Panc1 (cell line): Measurements from ENCODE around the gene CDH23. TPM values are rescaled to one million over a fixed set of nuclear protein-coding genes. Genes with fewer than 3 reads are reported as not detected.

Source experiments
- ATAC-seq: fragments of 200-7000 bp; cut with Tn5 transposase; 2 replicates; pipeline ENCODE4 v1.9.1; 2020; ENCODE audit warnings: mild to moderate bottlenecking, moderate library complexity
- BruUV-seq: library from RNA; stranded (reverse); fragments of 400-500 nt; replicated peaks from 2 replicates; lab custom pipeline; 2021; lab: Mats Ljungman, UMichigan
- CTCF ChIA-PET: fragments of 300-600 bp; sonication (Branson Sonifier 250); formaldehyde crosslinking; loops from one replicate; lab custom pipeline; 2022; ENCODE audit warnings: antibody characterized with exemption; lab: Charles Lee
- POLR2A ChIA-PET: fragments of 300-600 bp; sonication (Branson Sonifier 250); formaldehyde crosslinking; loops from one replicate; lab custom pipeline; 2022; ENCODE audit warnings: antibody characterized with exemption; lab: Charles Lee
- DNase-seq: peaks from one replicate; pipeline ENCODE4 v3.0.0-alpha.2; 2010; ENCODE audit warnings: low read depth, low spot score
- H3K27ac ChIP-seq: 2 replicates; pipeline ENCODE4 v1.5.1; 2011; ENCODE audit warnings: mild to moderate bottlenecking, low read length, inconsistent platforms
- H3K27me3 ChIP-seq: fragments of 200-500 bp; sonication (Bioruptor generic); 2 replicates; pipeline ENCODE4 v1.6.0; 2014; ENCODE audit warnings: low read length, inconsistent platforms; ENCODE audit not compliant: control insufficient read depth, insufficient read depth
- H3K36me3 ChIP-seq: fragments of 200-500 bp; sonication (Bioruptor generic); 2 replicates; pipeline ENCODE4 v1.5.1; 2014; ENCODE audit warnings: inconsistent platforms, mild to moderate bottlenecking, low read length, moderate library complexity; ENCODE audit not compliant: control insufficient read depth, insufficient read depth
- H3K4me1 ChIP-seq: 2 replicates; pipeline ENCODE4 v1.5.1; 2011; ENCODE audit warnings: inconsistent platforms, mild to moderate bottlenecking, low read length, moderate library complexity; ENCODE audit not compliant: control insufficient read depth, insufficient read depth
- H3K4me3 ChIP-seq, 2 experiments: 2 replicates each; pipeline ENCODE4 v1.5.1; 2011 to 2012; ENCODE audit warnings: low read depth in 2 of 2, low read length in 2 of 2, mild to moderate bottlenecking in 2 of 2, inconsistent platforms in 1 of 2, moderate library complexity in 1 of 2
- H3K9me3 ChIP-seq: fragments of 200-500 bp; sonication (Bioruptor generic); 2 replicates; pipeline ENCODE4 v1.5.1; 2014; ENCODE audit warnings: low read depth, mild to moderate bottlenecking, inconsistent platforms, low read length, moderate library complexity; ENCODE audit not compliant: control insufficient read depth, insufficient read depth
- POLR2AphosphoS5 ChIP-seq: IDR thresholded peaks from 2 replicates; pipeline ENCODE4 v1.6.1; 2012; ENCODE audit warnings: mild to moderate bottlenecking, low read depth, low read length, moderate library complexity
- SIN3A ChIP-seq: IDR thresholded peaks from 2 replicates; pipeline ENCODE4 v1.6.1; 2012; ENCODE audit warnings: low read depth, mild to moderate bottlenecking, low read length, moderate library complexity, borderline replicate concordance; ENCODE audit not compliant: insufficient read depth
- TCF7L2 ChIP-seq: IDR thresholded peaks from 2 replicates; pipeline ENCODE4 v1.6.1; 2011; ENCODE audit warnings: mild to moderate bottlenecking, low read depth, low read length, inconsistent platforms
- in situ Hi-C: cut with HindIII; loops from 2 replicates; pipeline ENCODE4 v1.10.0; 2016; ENCODE audit warnings: low sequenced_read_pairs, low pct_unique_long_range_greater_than_20kb
- intact Hi-C: fragments of 100-400 bp; cut with micrococcal nuclease; formaldehyde crosslinking; loops from one replicate; pipeline ENCODE4 v1.10.0; 2022; ENCODE audit not compliant: unreplicated experiment
- total RNA-seq: library from RNA; stranded (reverse); gene quantifications from one replicate; pipeline ENCODE4 v1.2.1, GENCODE V29; 2021; ENCODE audit not compliant: unreplicated experiment
- TF ChIP-seq, protein P1 (sequence below), 2 experiments: IDR thresholded peaks; 2 replicates each; pipeline ENCODE4 v1.6.1; 2011 to 2012; ENCODE audit warnings: low read depth in 2 of 2, control low read depth in 1 of 2, low read length in 1 of 2, mild to moderate bottlenecking in 1 of 2, moderate library complexity in 1 of 2; ENCODE audit not compliant: insufficient read depth in 1 of 2
- TF ChIP-seq, protein P2 (sequence below): fragments of 450-650 bp; IDR thresholded peaks from 2 replicates; pipeline ENCODE4 v1.5.1; 2017; ENCODE audit warnings: mild to moderate bottlenecking

The CDH23 gene
- total RNA-seq, 1 experiment from 2014 or later = 2.7 TPM

DNA sequence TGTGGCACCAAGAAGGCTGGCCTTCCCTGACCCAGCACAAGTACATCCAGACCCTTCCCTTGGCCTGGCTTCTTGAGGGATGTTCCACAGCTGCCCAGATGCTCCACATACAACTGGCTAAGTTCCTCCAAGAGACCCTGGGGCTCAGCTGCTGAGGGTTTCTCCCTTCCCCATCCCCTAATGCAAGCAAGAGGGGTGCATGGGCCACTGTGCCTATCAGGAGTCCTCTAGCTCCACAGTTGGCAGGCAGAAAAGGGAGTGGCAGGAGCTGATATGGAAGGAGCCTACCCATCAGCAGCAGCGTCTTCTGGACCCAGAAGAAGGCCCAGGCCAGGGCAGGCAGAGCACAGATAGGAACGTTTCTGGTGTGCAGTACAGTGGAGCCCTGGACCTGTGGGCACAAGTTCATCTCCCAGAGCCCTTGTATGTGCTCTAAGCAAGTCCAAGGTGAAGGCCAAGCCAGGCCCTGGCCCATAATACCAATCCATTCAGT lies 350.4 kb downstream of the CDH23 start:
- Histone ChIP-seq H3K36me3 (no peaks in the 10 kb centered on the region), H3K27ac (no peak overlapping the region), H3K27me3 (no peaks in the 10 kb centered on the region), H3K9me3 (no peaks in the 10 kb centered on the region), H3K4me3 (no peak overlapping the region), H3K4me1 (no peaks in the 10 kb centered on the region)
- intact Hi-C loops (no loop called here), in situ Hi-C loops (no loop called here)
- ATAC-seq = no peak
- ChIA-PET CTCF (no interaction called here), POLR2A (no interaction called here)
- TF ChIP-seq, protein P1, sequence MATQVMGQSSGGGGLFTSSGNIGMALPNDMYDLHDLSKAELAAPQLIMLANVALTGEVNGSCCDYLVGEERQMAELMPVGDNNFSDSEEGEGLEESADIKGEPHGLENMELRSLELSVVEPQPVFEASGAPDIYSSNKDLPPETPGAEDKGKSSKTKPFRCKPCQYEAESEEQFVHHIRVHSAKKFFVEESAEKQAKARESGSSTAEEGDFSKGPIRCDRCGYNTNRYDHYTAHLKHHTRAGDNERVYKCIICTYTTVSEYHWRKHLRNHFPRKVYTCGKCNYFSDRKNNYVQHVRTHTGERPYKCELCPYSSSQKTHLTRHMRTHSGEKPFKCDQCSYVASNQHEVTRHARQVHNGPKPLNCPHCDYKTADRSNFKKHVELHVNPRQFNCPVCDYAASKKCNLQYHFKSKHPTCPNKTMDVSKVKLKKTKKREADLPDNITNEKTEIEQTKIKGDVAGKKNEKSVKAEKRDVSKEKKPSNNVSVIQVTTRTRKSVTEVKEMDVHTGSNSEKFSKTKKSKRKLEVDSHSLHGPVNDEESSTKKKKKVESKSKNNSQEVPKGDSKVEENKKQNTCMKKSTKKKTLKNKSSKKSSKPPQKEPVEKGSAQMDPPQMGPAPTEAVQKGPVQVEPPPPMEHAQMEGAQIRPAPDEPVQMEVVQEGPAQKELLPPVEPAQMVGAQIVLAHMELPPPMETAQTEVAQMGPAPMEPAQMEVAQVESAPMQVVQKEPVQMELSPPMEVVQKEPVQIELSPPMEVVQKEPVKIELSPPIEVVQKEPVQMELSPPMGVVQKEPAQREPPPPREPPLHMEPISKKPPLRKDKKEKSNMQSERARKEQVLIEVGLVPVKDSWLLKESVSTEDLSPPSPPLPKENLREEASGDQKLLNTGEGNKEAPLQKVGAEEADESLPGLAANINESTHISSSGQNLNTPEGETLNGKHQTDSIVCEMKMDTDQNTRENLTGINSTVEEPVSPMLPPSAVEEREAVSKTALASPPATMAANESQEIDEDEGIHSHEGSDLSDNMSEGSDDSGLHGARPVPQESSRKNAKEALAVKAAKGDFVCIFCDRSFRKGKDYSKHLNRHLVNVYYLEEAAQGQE (IDR thresholded peaks at IDR 0.05; ENCODE audit: insufficient read depth in 1 of 2, low read depth in 2 of 2, low read length in 1 of 2) = no peak
- TF ChIP-seq SIN3A (no peak), TCF7L2 (no peak)
- no TSS peak for BruUV-seq
- no peak for DNase-seq

DNA sequence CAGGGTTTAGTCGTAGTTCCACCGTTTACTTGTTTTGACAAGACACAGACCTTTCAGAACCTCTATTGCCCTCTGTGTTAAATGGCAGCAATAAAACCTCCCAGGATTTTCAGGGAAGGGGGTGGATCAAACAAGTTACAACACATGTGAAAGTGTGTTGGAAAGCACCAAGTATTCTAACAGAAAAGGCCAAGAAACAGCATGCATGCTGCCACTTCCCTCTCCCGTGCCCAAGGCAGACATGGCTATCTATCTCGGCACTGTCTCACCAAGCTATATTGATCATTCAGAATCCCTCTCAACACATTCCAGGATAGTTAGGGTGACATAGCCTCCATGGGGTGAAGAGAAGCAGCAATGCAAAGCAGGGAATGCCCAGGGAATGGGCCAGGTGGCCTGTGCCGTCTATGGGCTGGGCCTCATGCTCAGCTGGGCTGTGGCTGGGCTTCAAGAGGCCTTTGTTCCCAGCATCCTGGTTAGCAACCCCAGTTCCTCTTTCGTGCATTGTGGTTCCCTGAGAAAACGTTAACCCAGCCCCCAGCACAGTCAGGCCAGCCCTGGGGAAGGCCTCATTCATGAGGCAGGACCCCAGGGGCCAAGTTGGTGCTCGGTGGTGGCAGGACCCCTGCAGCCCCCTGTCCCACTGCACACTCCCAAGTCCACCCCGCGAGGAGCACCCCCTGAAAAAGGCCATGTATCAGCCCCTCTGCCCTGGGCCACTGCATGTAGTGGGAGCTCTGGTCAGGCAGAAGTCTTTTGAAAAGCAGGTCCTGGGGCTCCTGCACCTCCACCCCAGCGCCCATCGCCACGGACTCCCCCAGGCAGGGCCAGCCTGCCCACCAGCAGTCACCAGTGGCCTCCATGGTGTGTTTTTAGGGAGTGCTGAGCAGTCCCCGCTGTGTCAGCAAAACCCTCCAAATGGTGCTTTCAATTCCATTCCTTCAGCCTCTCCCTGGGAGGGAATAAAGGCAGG lies 351.1 kb downstream of the CDH23 start:
- ChIA-PET POLR2A (no interaction called here), CTCF (no interaction called here)
- TF ChIP-seq, protein P2, sequence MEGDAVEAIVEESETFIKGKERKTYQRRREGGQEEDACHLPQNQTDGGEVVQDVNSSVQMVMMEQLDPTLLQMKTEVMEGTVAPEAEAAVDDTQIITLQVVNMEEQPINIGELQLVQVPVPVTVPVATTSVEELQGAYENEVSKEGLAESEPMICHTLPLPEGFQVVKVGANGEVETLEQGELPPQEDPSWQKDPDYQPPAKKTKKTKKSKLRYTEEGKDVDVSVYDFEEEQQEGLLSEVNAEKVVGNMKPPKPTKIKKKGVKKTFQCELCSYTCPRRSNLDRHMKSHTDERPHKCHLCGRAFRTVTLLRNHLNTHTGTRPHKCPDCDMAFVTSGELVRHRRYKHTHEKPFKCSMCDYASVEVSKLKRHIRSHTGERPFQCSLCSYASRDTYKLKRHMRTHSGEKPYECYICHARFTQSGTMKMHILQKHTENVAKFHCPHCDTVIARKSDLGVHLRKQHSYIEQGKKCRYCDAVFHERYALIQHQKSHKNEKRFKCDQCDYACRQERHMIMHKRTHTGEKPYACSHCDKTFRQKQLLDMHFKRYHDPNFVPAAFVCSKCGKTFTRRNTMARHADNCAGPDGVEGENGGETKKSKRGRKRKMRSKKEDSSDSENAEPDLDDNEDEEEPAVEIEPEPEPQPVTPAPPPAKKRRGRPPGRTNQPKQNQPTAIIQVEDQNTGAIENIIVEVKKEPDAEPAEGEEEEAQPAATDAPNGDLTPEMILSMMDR = no peak
- TF ChIP-seq TCF7L2 = no peak
- TF ChIP-seq SIN3A = no peak
- TF ChIP-seq, protein P1 (IDR thresholded peaks at IDR 0.05; ENCODE audit: insufficient read depth in 1 of 2, low read depth in 2 of 2, low read length in 1 of 2) = no peak
- no peak for TF ChIP-seq POLR2AphosphoS5
- ATAC-seq (no peak), DNase-seq (no peak)
- BruUV-seq = no TSS peak
- Histone ChIP-seq H3K4me1 (no peaks in the 10 kb centered on the region), H3K27me3 (no peaks in the 10 kb centered on the region), H3K27ac (no peak overlapping the region), H3K9me3 (no peaks in the 10 kb centered on the region), H3K4me3 (no peak overlapping the region), H3K36me3 (no peaks in the 10 kb centered on the region)
- intact Hi-C loops = no loop called here
- in situ Hi-C loops = no loop called here
